HG03066 (cell line): ENCODE data around the gene TAMALIN.

Experiments used
- ATAC-seq: cut with Tn5 transposase; IDR thresholded peaks from one replicate; pipeline ENCODE4 v1.9.1; 2021; ENCODE audit warnings: low read depth; ENCODE audit not compliant: unreplicated experiment

TAMALIN gene

GRCh38 chr12:51980051-51980808 is 26.5 kb upstream of the TAMALIN start:
- ATAC-seq, result peak; percentile 71

GRCh38 chr12:51980809-51981127 is 26.0 kb upstream of the TAMALIN start:
- no peak for ATAC-seq

- ATAC-seq, result no peak
Measured at GRCh38 chr12:51984657-51985056, 22.1 kb upstream of the TAMALIN start.

- ATAC-seq, result no peak
Measured at GRCh38 chr12:51985154-51985835, 21.5 kb upstream of the TAMALIN start.

DNA sequence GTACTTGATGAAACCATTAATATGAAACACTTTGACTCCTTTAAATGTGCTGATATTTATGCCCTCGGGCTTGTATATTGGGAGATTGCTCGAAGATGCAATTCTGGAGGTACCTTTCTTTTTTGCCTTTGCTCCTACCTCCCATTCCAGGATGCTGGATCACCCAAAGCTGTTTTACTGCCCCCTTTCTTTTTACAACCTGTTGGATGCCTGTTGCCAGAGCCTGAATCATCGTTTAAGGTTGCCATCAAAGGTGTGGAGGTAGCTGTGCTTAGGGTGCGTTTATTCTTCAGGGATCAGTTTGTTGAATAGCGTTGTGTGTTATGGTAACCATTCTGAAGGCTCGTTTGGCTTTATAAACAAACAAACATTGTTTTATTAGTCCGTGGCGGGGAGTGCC is 19.9 kb upstream of the TAMALIN start:
- no peak for ATAC-seq

DNA sequence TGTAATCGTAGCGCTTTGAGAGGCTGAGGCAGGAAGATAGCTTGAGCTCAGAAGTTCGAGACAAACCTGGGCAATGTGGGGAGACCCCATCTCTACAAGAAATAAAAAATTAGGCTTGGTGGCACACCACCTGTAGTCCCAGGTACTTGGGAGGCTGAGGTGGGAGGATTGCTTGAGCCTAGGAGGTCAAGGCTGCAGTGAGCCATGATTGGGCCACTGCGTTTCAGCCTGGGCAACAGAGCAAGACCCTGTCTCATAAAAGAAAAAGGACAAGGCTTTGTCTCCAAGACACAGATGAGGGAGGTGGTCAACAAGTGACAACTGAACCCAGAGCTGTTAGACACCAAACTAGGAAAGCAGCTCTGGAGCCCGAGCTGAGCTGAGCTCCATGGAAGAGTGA is 14.5 kb upstream of the TAMALIN start:
- ATAC-seq, result no peak

DNA sequence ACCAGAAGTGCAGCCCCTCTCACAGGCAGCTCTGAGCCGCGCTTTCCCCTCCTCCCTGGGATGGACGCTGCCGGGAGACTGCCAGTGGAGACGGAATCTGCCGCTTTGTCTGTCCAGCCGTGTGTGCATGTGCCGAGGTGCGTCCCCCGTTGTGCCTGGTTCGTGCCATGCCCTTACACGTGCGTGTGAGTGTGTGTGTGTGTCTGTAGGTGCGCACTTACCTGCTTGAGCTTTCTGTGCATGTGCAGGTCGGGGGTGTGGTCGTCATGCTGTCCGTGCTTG is 12.3 kb upstream of the TAMALIN start:
- ATAC-seq, result no peak

DNA sequence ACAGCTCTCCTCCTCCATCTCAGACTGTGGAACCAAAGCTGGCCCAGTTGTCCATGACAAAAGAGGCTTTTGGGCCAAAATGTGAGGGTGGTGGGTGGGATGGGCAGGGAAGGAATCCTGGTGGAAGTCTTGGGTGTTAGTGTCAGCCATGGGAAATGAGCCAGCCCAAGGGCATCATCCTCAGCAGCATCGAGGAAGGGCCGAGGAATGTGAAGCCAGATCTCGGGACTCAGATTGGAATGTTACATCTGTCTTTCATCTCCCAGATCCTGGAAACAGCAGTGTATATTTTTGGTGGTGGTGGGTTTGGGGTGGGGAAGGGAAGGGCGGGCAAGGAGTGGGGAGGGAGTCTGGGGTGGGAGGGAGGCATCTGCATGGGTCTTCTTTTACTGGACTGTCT is 11.8 kb upstream of the TAMALIN start:
- ATAC-seq, result no peak

- no peak for ATAC-seq
Measured at GRCh38 chr12:51997136-51997535, 9.6 kb upstream of the TAMALIN start.

DNA sequence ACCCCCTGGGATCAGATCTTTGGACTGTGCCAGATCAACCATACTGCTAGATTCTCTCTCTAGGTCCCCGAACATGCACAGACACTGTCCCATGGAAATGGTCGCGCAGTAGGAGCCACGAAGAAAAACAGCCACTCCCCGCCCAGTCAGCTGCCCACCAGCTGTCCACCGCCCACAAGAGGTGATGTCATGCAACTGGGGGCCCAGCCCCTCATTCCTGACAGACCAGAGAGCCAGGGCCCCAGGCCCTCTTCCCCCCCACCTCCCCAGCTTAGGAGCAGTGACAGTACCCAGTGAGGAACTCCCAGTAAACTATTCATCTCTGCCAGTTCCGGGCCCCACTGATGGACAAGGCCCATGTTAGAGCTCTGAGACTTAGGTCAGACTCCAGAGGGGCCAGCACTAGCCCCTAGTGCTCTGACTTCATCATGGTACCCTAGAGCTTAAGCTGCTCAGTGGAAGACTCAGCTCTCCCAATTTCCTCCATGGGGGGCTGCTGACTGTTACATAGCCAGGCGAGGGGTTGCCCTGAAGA is 3.7 kb upstream of the TAMALIN start:
- ATAC-seq, result no peak

GRCh38 chr12:52003591-52003990 is 3.2 kb upstream of the TAMALIN start:
- ATAC-seq, result no peak

GRCh38 chr12:52004042-52004648 is 2.6 kb upstream of the TAMALIN start:
- no peak for ATAC-seq

- ATAC-seq, result no peak
Measured at GRCh38 chr12:52005218-52005902, 1.4 kb upstream of the TAMALIN start.

DNA sequence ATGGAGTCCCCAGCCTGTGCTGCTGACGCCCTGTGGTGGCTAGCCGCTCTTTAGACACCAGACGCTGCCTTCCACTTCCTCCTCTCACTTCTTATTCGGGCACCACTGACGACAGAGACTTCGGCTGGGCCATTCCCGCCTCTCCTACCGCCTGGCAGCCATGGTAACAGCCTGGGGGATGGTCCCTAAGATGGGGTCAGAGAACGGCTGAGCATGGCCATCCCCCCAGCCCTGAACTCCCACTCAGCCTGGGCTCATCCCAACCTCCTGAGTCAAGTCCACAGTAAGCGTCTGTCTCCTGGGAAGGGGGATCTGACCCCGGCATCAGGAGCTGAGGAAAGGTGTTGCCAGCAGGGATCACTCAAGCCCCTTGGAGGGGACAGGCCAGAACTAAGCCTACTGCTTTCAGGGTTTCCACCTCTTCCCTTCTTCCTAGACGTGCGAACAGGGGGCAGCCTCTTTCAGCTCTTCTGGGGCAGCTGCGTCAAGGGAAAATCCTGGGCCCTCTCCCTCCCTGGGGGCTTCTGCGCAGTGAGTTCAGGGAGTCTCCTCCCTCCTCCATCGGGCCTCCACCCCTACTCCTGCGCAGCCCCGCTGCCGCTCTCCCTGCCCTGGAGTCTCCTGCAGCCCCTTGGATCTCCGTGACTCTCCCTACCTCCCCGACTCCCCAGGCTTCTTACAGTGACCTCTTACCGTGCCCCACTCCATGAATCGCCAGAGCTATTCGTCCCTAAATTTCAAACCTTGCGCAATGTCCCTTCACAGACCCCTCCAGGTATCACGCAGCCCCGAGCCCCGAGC is 643 bp upstream of the TAMALIN start:
- peak; percentile 80 for ATAC-seq

DNA sequence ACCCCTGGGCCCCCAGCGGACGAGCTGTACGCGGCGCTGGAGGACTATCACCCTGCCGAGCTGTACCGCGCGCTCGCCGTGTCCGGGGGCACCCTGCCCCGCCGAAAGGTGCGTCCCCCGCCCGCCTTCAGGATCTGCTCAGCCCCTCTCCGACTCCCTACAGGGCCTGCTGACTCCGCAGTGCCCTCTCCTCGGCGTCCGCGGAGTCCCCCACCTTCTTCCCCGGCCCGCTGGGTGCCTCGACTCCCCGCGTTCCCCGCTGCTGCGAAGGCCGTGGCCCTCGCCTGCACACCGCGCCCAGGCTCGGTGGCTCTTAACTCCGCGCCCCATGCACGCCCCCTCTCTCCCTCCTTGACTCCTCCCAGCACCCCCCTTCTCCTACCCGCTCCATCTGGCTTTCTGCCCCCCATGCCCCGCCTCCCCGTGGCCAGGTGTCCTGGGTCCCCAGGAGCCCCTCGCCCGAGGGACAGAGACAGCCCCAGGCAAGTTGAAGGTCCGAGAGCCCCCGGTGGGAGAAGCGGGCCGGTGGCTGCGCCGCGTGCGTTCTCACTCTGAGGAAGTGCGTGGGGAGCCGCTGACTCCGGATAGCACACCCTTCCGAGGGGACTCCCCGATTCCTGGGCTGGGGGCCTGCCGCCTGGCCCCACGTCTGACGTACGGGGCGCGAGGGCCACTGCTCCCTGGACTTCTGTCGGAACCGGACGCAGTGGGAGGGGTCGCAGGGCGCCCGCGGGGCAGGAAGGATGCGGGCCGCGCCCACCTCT is 594 bp downstream of the TAMALIN start:
- no peak for ATAC-seq

DNA sequence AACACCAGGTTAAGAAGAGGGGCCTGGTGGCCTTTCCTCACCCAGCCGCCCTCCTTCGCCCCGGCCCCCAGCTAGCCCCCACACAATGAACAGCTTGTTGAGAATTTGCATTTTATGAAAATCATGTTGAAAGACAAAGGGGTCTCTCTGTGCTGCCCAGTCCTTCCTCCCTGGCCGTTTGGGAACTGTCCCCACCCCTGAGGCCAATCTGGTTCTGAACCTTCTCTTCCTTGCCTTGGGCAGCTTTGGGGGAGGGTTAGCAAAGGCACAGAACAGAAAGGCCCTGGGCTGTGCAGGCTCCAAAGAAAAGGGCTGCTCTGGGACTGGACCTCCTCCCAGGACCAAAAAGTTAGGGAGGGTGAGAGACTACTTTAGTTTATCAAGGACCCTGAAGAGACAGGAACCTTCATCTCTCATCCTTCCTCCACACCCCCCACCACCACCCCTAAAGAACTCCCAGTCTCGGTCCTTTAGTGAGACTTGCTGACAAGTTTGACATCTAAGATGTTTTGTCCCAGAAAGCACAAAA is 1.3 kb downstream of the TAMALIN start:
- no peak for ATAC-seq

DNA sequence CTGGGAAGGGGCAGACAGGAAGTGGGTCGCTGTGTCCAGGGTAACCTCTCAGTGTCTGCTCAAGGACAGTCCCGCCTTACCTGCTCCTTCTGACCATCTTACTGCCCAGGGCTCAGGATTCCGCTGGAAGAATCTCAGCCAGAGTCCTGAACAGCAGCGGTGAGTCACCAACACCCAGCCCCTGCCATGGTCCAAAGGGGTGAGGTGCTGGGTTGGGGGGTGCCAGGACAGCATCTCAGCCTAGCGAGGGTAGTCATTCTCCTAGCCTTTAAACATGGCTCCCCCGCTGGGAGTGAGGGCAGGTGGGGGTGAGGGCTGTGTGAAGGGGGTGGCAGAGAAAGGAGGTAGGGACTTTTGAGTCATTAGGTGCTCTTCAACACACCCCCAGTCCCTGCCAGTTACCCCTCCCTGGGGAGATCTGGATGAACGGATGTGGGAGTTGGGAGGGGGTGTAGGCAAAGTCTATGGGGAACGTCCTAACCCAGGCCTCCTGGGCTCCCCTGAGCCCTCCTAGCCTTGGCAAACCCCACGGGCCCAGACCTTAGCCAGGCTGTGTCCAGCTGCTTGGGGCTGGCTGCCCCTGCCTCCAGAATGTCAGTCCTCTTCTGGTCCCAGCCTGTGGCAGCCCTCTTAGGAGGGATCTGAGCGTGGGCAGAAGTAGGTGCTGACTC is 2.5 kb downstream of the TAMALIN start:
- no peak for ATAC-seq

DNA sequence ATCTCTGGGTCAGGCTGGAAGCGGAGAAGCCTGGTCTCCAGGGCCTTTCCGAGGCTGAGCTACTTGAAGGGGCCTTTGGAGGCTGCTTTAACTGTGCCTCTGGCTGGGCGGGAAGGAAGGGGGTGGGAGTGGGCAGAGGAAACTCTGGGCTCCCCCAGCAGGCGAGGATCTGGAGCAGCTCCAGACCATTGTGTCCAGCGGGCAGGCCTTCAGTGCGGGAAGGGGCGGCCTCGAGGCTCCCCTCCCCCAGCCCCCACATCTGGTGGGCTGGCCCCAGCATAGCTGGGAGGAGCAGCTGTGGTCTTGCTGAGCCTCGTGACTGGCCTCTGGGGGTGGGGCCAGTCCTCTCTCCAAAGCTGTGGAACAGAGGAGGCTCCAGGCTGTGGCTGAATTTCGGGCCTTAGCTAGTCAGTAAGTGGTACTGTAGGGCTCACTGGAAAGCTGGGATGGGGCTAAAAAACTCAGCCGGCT is 3.4 kb downstream of the TAMALIN start:
- no peak for ATAC-seq
